Measurements from ENCODE around the gene PIWIL4. TPM values are rescaled to one million over a fixed set of nuclear protein-coding genes. Genes with fewer than 3 reads are reported as not detected.

PIWIL4 gene
- total and polyA plus RNA-seq, 10 donors, result 3.5 to 10.3 (median 5.0) TPM

GRCh38 chr11:94560834-94561233 is 6.3 kb upstream of the PIWIL4 start:
- 81 to 93% (median 83%) methylated on average over 3 of the region's 3 CpGs for WGBS, 5 donors
- Histone ChIP-seq H3K27me3 (replicated peaks in 1 of 7) (no peaks in the 10 kb centered on the region), H3K36me3 (no peaks in the 10 kb centered on the region), H3K4me3 (no peak overlapping the region), H3K27ac (no peak overlapping the region), H3K4me1 (peaks cover 0 to 54% (median 4%) of the 10 kb centered on the region in 6 donors), H3K9me3 (no peaks in the 10 kb centered on the region)
- TF ChIP-seq POLR2A (IDR thresholded peaks at IDR 0.05) (no peak), POLR2AphosphoS5 (IDR thresholded peaks at IDR 0.05) (no peak)
- TF ChIP-seq, protein P1, sequence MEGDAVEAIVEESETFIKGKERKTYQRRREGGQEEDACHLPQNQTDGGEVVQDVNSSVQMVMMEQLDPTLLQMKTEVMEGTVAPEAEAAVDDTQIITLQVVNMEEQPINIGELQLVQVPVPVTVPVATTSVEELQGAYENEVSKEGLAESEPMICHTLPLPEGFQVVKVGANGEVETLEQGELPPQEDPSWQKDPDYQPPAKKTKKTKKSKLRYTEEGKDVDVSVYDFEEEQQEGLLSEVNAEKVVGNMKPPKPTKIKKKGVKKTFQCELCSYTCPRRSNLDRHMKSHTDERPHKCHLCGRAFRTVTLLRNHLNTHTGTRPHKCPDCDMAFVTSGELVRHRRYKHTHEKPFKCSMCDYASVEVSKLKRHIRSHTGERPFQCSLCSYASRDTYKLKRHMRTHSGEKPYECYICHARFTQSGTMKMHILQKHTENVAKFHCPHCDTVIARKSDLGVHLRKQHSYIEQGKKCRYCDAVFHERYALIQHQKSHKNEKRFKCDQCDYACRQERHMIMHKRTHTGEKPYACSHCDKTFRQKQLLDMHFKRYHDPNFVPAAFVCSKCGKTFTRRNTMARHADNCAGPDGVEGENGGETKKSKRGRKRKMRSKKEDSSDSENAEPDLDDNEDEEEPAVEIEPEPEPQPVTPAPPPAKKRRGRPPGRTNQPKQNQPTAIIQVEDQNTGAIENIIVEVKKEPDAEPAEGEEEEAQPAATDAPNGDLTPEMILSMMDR (IDR thresholded peaks at IDR 0.05 in 8 of 11, conservative IDR thresholded peaks at IDR 0.05 in 3 of 11), result no peak
- intact Hi-C loops (cut with DNase I; ENCODE audit: low total_unique reads), result no loop called here
- DNase-seq, result no peak

DNA sequence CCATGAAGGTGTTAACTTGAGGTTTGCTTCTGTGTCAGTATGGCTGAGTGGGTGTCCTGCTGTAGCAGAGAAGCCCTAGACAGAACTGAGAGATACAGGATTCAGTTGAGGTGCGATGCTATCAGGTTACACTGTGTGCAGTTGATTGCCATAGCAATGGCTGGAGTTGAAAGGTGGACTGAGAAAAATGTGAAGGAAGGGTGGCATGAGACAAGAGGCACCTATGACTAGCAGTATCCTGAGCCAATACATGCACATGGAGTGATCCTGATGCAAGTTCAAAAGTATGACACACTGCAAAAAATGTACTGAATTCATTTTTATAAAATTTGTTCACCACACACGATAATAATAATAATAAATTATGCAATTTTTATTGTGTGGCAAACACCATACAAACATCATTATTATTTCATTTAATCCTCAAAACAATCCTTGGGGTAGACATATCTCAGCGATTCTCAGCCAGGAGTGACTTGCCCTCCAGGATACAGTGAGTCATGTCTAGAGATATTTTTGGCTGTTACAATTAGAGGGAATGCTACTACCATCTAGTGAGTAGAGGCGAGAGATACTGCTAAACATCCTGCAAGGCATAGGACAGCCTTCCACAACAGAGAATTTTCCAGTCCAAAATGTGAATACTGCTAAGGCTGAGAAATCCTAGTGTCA is 3.9 kb upstream of the PIWIL4 start:
- WGBS, 5 donors, result 70 to 92% (median 84%) methylated on average over 4 of the region's 4 CpGs
- DNase-seq, result no peak
- Histone ChIP-seq H3K4me3 (no peak overlapping the region), H3K9me3 (no peaks in the 10 kb centered on the region), H3K4me1 (peaks cover 0 to 37% (median 2%) of the 10 kb centered on the region in 6 donors), H3K36me3 (no peaks in the 10 kb centered on the region), H3K27me3 (replicated peaks in 1 of 7) (no peaks in the 10 kb centered on the region), H3K27ac (no peak overlapping the region)
- TF ChIP-seq, protein P1 (IDR thresholded peaks at IDR 0.05 in 8 of 11, conservative IDR thresholded peaks at IDR 0.05 in 3 of 11), result no peak
- no peak for TF ChIP-seq POLR2AphosphoS5 (IDR thresholded peaks at IDR 0.05)
- no peak for TF ChIP-seq POLR2A (IDR thresholded peaks at IDR 0.05)
- intact Hi-C loops (cut with DNase I; ENCODE audit: low total_unique reads), result no loop called here

DNA sequence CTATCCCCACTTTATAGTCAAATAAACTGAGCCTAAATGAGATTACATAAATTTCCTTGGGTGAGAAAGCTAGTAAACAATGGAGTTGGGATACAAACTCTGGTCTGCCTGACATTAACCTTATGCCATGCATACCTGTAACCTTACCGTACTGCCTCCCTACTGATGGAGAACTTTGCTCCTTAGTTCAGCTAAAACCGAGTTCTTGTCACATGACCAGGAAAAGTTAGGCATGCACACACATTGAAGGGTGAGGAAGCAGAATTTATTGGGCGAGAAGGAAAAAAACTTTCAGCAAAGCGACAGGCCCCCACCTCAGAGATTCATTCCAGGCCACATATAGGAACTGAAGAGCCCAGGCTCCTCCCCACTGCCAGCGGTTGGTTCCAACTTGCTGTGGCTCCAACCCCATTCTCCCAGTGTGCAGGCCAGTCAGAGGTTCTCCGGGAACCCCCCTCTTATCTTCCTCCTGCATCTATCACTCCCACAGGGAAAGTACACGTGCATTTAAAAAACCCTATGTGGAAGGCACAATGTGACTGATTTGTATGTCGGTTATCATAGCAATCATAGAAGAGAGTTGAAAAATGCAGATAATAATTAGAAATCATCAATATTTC is 3.2 kb upstream of the PIWIL4 start:
- H3K4me3 ChIP-seq, result no peak overlapping the region
- no peaks in the 10 kb centered on the region for H3K27me3 ChIP-seq (replicated peaks in 1 of 7)
- no peak for DNase-seq
- TF ChIP-seq, protein P1 (IDR thresholded peaks at IDR 0.05 in 8 of 11, conservative IDR thresholded peaks at IDR 0.05 in 3 of 11), result no peak
- TF ChIP-seq POLR2A (IDR thresholded peaks at IDR 0.05), result no peak
- no peak for TF ChIP-seq POLR2AphosphoS5 (IDR thresholded peaks at IDR 0.05)
- H3K27ac ChIP-seq, result no peak overlapping the region
- no peaks in the 10 kb centered on the region for H3K36me3 ChIP-seq
- WGBS, 5 donors, result 64 to 87% (median 74%) methylated on average over 8 of the region's 8 CpGs
- intact Hi-C loops (cut with DNase I; ENCODE audit: low total_unique reads), result no loop called here
- H3K9me3 ChIP-seq, result no peaks in the 10 kb centered on the region
- peaks cover 0 to 30% (median 0%) of the 10 kb centered on the region in 6 donors for H3K4me1 ChIP-seq

GRCh38 chr11:94568200-94568599 is 1.0 kb downstream of the PIWIL4 start:
- DNase-seq, result no peak
- intact Hi-C loops (cut with DNase I; ENCODE audit: low total_unique reads), result no loop called here
- TF ChIP-seq, protein P1 (IDR thresholded peaks at IDR 0.05 in 8 of 11, conservative IDR thresholded peaks at IDR 0.05 in 3 of 11), result no peak
- TF ChIP-seq POLR2A (IDR thresholded peaks at IDR 0.05) (no peak), POLR2AphosphoS5 (IDR thresholded peaks at IDR 0.05) (no peak)
- Histone ChIP-seq H3K27me3 (replicated peaks in 1 of 7) (no peaks in the 10 kb centered on the region), H3K4me3 (no peak overlapping the region), H3K27ac (no peak overlapping the region), H3K4me1 (peaks cover 0 to 15% (median 0%) of the 10 kb centered on the region in 6 donors), H3K36me3 (no peaks in the 10 kb centered on the region), H3K9me3 (no peaks in the 10 kb centered on the region)
- 91 to 99% (median 97%) methylated on average over 5 of the region's 5 CpGs for WGBS, 5 donors

Data from spleen (tissue), 11 donors.